Measurements from ENCODE around the gene RFX8.

Gene RFX8

DNA sequence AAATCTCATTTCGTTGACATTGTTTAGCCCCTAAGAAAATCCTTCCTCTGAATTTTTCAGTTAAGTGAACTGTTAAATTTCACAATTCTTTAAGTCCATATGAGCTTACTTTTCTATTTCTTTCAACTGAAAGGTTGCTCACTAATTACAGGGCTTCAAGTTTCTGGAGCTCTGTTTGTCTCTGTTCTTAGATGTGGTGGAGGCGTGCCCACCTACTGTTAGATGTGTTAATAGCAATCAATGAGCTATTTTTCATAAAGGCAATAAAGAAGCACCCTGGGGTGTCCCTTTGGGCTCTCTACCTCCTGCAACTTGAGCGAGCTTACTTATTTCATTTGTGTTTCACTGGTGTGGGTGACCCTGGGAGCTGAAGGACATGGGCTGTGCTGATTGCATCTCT, 112.6 kb downstream of the RFX8 start:
- TF ChIP-seq TAF1 (IDR thresholded peaks at IDR 0.05; ENCODE audit: low read depth, low read length) (no peak), SPI1 (IDR thresholded peaks at IDR 0.05; ENCODE audit: low read depth, low read length) (no peak), PAX5 (IDR thresholded peaks at IDR 0.05; ENCODE audit: insufficient read depth, low read length, severe bottlenecking) (no peak), POLR2A (IDR thresholded peaks at IDR 0.05; ENCODE audit: low read depth, low read length) (no peak), POLR2AphosphoS5 (IDR thresholded peaks at IDR 0.05; ENCODE audit: low read depth, low read length) (no peak), POU2F2 (IDR thresholded peaks at IDR 0.05; ENCODE audit: low read depth, low read length) (no peak)
- FAIRE-seq, result no peak
- no peak for DNase-seq (ENCODE audit: insufficient read length, low spot score)

DNA sequence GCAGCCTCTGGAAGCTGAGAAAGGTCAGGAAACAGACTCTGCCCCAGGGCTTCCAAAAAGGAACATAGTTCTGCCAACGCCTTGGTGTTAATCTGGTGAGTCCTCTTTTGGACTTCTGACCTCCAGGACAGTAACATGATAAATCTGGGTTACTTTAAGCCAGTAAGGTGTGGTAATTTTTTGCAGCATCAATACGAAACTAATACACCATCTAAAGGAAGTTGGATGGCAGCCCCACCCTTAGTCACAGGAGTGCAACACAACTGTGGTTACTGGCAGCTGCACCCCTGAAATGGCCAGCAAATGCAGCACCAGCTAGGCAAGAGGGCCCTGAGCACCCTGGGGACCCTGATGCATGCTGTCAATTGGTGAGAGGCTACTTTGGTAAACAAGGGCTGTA, 113.4 kb downstream of the RFX8 start:
- no peak for FAIRE-seq
- TF ChIP-seq POLR2AphosphoS5 (IDR thresholded peaks at IDR 0.05; ENCODE audit: low read depth, low read length) (no peak), SPI1 (IDR thresholded peaks at IDR 0.05; ENCODE audit: low read depth, low read length) (no peak), TAF1 (IDR thresholded peaks at IDR 0.05; ENCODE audit: low read depth, low read length) (no peak), POU2F2 (IDR thresholded peaks at IDR 0.05; ENCODE audit: low read depth, low read length) (no peak), POLR2A (IDR thresholded peaks at IDR 0.05; ENCODE audit: low read depth, low read length) (no peak), PAX5 (IDR thresholded peaks at IDR 0.05; ENCODE audit: insufficient read depth, low read length, severe bottlenecking) (no peak)
- no peak for DNase-seq (ENCODE audit: insufficient read length, low spot score)

DNA sequence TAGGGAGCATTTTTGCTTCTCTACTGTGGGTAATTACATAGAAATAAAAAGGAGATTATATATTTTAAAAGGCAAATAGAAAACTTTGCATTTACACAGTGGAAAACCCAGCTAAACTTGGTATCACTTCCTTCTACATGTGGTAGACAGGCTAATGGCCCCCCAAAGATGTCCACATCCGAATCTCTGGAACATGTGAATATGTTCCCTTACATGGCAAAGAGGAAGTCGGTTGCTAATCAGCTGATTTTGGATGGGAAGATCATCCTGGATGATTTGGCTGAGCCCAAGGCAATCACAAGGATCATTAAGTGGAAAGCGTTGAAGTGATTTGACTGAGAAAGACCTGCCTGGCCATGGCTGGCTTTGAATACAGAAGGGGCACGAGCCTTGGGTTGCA, 113.8 kb downstream of the RFX8 start:
- TF ChIP-seq POU2F2 (IDR thresholded peaks at IDR 0.05; ENCODE audit: low read depth, low read length) (no peak), POLR2A (IDR thresholded peaks at IDR 0.05; ENCODE audit: low read depth, low read length) (no peak), SPI1 (IDR thresholded peaks at IDR 0.05; ENCODE audit: low read depth, low read length) (0 out of 2 replicates have a peak, but pooled peaks have one; percentile 11), PAX5 (IDR thresholded peaks at IDR 0.05; ENCODE audit: insufficient read depth, low read length, severe bottlenecking) (no peak), TAF1 (IDR thresholded peaks at IDR 0.05; ENCODE audit: low read depth, low read length) (no peak), POLR2AphosphoS5 (IDR thresholded peaks at IDR 0.05; ENCODE audit: low read depth, low read length) (no peak)
- no peak for DNase-seq (ENCODE audit: insufficient read length, low spot score)

DNA sequence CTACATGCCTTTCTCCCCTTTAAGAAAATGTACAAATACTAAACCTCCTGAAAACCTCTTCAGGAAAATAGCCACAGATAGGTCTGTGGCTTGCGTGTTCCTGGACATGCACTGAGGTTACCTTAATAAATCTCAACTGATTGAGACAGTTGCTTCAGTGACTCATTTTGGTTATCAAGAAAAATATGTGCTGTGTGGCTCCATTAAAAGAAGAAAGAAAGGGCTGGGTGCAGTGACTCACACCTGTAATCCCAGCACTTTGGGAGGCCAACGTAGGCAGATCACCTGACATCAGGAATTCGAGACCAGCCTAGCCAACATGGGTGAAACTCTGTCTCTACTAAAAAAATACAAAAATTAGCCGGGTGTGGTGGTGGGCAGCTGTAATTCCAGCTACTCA, 114.7 kb downstream of the RFX8 start:
- no peak for FAIRE-seq
- no peak for TF ChIP-seq POLR2A (IDR thresholded peaks at IDR 0.05; ENCODE audit: low read depth, low read length)
- TF ChIP-seq TAF1 (IDR thresholded peaks at IDR 0.05; ENCODE audit: low read depth, low read length), result no peak
- no peak for TF ChIP-seq SPI1 (IDR thresholded peaks at IDR 0.05; ENCODE audit: low read depth, low read length)
- TF ChIP-seq POU2F2 (IDR thresholded peaks at IDR 0.05; ENCODE audit: low read depth, low read length), result no peak
- no peak for TF ChIP-seq PAX5 (IDR thresholded peaks at IDR 0.05; ENCODE audit: insufficient read depth, low read length, severe bottlenecking)
- no peak for TF ChIP-seq POLR2AphosphoS5 (IDR thresholded peaks at IDR 0.05; ENCODE audit: low read depth, low read length)
- no peak for DNase-seq (ENCODE audit: insufficient read length, low spot score)

More for the DNA sequence above, 113.8 kb downstream of the RFX8 start:
- no peak for FAIRE-seq

DNA sequence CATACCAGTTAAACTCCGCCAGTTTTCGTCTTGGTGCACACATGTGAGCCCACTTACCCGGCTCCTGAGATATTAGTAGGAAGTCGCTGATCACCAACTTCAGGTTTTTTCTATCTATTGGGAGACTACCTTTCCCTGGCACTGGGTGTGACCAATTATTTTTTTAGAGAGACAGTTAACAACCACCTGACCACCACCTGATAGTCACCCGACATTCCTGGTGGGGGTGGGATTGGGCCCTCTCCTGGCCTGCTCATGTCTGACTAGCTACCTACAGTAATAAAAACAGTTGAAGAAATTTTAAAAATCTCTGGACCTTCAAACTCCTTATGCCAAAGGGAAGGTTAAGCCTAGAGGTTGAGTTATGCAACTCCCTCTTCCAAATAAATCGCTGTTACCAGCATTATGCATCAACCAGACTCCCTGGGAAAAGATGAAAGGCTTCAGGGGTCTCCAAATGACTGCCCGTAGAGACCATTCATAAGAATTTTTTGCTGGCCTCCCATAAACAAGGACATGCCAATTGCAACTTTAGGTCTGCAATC, 115.4 kb downstream of the RFX8 start:
- TF ChIP-seq POU2F2 (IDR thresholded peaks at IDR 0.05; ENCODE audit: low read depth, low read length) (no peak), POLR2A (IDR thresholded peaks at IDR 0.05; ENCODE audit: low read depth, low read length) (no peak), SPI1 (IDR thresholded peaks at IDR 0.05; ENCODE audit: low read depth, low read length) (no peak), TAF1 (IDR thresholded peaks at IDR 0.05; ENCODE audit: low read depth, low read length) (no peak), POLR2AphosphoS5 (IDR thresholded peaks at IDR 0.05; ENCODE audit: low read depth, low read length) (no peak), PAX5 (IDR thresholded peaks at IDR 0.05; ENCODE audit: insufficient read depth, low read length, severe bottlenecking) (no peak)
- FAIRE-seq (no peak), DNase-seq (ENCODE audit: insufficient read length, low spot score) (no peak)

DNA sequence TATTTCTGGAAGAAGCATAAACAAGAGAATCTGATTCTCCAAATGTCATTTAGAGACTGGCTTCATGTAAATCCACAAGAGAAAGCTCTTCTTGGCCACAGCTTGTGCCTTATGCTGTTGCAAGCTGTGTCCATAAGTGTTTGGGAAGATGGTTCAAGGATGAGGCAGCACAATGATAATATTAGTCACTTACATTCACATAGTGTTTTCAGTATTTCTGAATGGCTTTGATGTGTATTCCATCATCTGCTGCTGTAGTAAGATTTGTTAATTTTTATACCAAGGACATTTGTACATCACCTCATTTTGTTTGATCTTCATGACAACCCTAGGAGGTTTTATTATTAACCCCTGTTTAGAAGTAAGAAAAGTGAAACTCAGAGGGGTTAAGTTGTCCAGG, 117.5 kb downstream of the RFX8 start:
- FAIRE-seq, result no peak
- TF ChIP-seq POLR2AphosphoS5 (IDR thresholded peaks at IDR 0.05; ENCODE audit: low read depth, low read length) (no peak), POU2F2 (IDR thresholded peaks at IDR 0.05; ENCODE audit: low read depth, low read length) (no peak), POLR2A (IDR thresholded peaks at IDR 0.05; ENCODE audit: low read depth, low read length) (no peak), PAX5 (IDR thresholded peaks at IDR 0.05; ENCODE audit: insufficient read depth, low read length, severe bottlenecking) (no peak), SPI1 (IDR thresholded peaks at IDR 0.05; ENCODE audit: low read depth, low read length) (no peak), TAF1 (IDR thresholded peaks at IDR 0.05; ENCODE audit: low read depth, low read length) (no peak)
- DNase-seq (ENCODE audit: insufficient read length, low spot score), result no peak

DNA sequence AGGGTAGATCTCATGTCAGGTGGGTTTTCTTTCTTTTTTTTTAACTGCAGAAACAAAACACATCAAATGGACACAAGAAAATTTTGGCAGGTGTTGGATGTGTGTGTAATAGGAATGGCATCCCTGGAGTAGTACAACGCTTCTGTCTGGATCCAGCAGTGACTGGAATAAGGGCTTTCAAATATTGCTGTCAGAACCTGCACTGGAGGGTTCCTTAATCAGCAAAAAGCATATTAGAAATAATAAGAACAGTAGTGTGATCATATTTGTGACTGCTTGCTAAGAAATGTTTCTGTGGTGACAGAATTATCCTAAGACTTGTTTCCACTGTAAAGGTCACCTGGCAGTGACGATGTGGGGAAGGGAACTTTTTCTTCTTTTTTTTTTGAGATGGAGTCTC, 118.4 kb downstream of the RFX8 start:
- TF ChIP-seq POLR2AphosphoS5 (IDR thresholded peaks at IDR 0.05; ENCODE audit: low read depth, low read length) (no peak), SPI1 (IDR thresholded peaks at IDR 0.05; ENCODE audit: low read depth, low read length) (no peak), TAF1 (IDR thresholded peaks at IDR 0.05; ENCODE audit: low read depth, low read length) (no peak), PAX5 (IDR thresholded peaks at IDR 0.05; ENCODE audit: insufficient read depth, low read length, severe bottlenecking) (no peak), POU2F2 (IDR thresholded peaks at IDR 0.05; ENCODE audit: low read depth, low read length) (no peak), POLR2A (IDR thresholded peaks at IDR 0.05; ENCODE audit: low read depth, low read length) (no peak)
- DNase-seq (ENCODE audit: insufficient read length, low spot score) (no peak), FAIRE-seq (no peak)

DNA sequence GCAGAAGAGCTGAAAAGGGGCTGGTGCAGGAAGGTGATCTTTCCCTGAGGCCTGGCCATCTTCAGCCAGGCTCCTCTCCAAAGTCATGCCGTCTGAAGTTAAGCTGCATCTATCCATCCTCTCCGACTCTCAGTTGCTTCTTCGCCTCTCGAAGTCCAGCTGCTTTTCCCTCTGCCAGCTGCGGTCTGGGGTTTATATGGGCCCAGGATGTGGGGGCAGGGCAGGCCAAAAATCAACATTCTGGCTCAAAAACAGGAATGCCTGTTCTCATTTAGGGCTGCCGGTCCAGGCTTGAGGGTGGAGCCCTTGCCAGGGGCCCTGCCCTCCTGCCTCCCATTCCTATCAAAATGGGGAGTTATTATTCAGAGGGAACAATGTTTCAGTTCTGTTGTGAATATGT, 118.9 kb downstream of the RFX8 start:
- FAIRE-seq, result no peak
- no peak for DNase-seq (ENCODE audit: insufficient read length, low spot score)
- TF ChIP-seq TAF1 (IDR thresholded peaks at IDR 0.05; ENCODE audit: low read depth, low read length) (no peak), PAX5 (IDR thresholded peaks at IDR 0.05; ENCODE audit: insufficient read depth, low read length, severe bottlenecking) (no peak), POU2F2 (IDR thresholded peaks at IDR 0.05; ENCODE audit: low read depth, low read length) (no peak), POLR2A (IDR thresholded peaks at IDR 0.05; ENCODE audit: low read depth, low read length) (no peak), POLR2AphosphoS5 (IDR thresholded peaks at IDR 0.05; ENCODE audit: low read depth, low read length) (no peak), SPI1 (IDR thresholded peaks at IDR 0.05; ENCODE audit: low read depth, low read length) (no peak)

DNA sequence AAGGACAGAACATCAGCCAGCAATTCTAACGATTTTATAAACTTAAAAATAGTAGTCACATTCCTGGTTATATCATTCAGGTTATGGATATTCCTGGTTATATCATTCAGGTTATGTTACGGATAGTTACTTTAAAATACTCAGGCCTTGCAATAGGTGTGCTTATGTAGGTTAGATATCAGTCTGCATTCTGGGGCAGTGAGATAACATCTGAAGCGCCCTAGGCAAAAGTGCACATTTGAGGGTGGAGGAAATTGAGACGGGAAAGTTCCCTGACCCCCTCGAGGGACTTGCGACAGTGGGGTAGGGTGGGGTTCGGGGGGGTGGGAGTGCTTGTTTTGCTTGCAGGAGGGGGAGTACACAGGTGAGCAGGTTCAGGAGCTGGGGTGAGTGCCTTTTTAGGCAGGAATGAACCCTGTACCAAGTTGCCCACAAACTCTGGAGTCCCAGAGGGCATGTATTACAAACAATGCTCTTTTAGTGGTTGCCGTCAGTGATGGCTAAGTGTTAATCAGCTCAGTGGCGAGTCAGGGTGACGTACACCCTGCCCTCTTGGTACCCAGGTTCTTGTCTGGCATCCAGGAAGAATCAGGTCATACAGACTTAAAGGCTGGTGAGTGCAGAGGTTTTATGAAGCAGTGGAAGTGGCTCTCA, 119.4 kb downstream of the RFX8 start:
- FAIRE-seq (no peak), DNase-seq (ENCODE audit: insufficient read length, low spot score) (no peak)
- no peak for TF ChIP-seq TAF1 (IDR thresholded peaks at IDR 0.05; ENCODE audit: low read depth, low read length)
- TF ChIP-seq POLR2AphosphoS5 (IDR thresholded peaks at IDR 0.05; ENCODE audit: low read depth, low read length), result no peak
- TF ChIP-seq POLR2A (IDR thresholded peaks at IDR 0.05; ENCODE audit: low read depth, low read length), result no peak
- TF ChIP-seq POU2F2 (IDR thresholded peaks at IDR 0.05; ENCODE audit: low read depth, low read length), result no peak
- TF ChIP-seq SPI1 (IDR thresholded peaks at IDR 0.05; ENCODE audit: low read depth, low read length), result no peak

All from GM12891 (cell line).